ENCODE results near the gene SRD5A2. TPM values are rescaled to one million over a fixed set of nuclear protein-coding genes. Genes with fewer than 3 reads are reported as not detected.
A peak's percentile ranks its signal among the peaks of the same experiment; 100 is the strongest.
"Not testable (repeated sequence)": the region's sequence is repeated elsewhere in the genome, so short reads cannot be mapped to it uniquely, and the experiment has no call there.

The SRD5A2 gene
- total RNA-seq, 1 donor from 2014 or later = not detected

DNA sequence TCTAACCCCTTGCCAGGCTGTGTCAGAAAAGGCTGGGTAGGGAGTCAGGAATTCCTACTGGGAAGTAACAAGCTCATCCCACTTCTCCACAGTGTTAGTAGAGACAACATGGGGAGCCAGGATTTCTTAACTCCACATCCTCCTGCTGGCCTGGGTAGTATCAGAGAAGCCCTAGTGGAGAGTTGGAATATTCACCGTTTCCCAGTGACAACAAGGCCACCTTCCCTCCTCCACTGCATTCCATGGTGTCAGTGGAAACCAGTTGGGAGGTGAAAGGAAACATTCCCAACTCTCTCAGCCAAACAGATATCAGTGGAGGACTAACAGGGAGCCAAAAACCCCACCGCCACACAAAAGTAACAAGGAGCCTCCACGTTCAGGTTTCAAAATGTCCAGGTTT is 41.2 kb downstream of the SRD5A2 start:
- intact Hi-C loops (cut with DNase I) = no loop called here
- no peak for DNase-seq
- peak; percentile 58 for ATAC-seq (ENCODE audit: poor library complexity)

DNA sequence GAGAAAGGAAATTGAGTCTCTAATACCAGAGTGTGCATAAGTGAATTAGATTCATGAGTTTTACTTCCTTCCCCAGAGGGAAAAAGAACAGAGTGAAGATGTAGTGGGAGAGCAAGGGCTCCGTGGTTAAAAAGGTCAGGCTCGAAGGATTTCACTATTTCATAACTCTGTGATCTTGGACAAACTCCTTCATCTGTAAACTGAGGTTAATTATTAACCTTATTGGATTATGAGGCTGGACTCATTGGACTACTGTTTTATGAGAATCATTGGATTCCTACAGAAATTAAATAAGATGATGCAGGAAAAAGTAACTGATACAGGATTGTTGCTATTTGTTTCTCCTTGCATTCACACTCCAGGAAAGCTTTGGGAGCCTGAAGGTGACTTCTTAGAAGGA is 45.0 kb downstream of the SRD5A2 start:
- intact Hi-C loops (cut with DNase I) = no loop called here
- DNase-seq (no peak), ATAC-seq (ENCODE audit: poor library complexity) (no peak)

DNA sequence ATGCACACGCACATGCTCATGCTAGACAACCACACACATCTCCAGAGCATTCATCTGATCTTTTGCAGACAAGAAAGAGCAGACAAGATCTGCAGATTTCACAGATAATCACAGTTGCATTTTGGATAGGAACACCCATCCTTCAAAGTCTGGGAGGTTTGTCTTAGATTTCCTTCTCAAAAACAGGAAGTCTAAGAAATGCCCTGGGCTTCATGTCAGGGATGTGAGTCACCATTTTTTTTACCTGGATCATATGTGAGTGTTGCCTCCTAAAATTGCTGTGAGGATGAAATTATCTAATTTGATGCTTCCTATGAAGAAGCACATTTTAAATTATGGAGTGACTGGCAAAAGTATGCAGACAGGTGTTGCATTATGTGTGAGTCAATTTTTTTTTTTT is 46.1 kb downstream of the SRD5A2 start:
- ATAC-seq (ENCODE audit: poor library complexity) = no peak
- no peak for DNase-seq
- intact Hi-C loops (cut with DNase I) = no loop called here

DNA sequence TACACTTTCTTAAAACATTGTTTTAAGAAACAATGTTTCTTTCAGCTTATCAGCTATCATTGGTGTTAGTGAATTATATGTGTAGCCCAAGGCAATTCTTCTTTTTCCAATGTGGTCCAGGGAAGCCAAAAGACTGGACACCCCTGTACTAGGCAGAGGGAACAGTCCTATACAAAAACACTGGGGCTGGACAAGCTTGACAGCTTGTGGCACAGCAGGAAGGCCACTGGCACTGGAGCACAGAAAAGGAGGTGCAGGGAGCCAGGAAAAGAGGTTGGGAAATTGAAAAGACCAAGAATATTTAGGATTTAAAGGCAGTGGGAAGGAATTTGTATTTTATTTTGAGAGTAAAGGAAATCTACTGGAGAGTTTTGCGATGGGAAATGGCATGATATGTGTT is 47.7 kb downstream of the SRD5A2 start:
- intact Hi-C loops (cut with DNase I) = no loop called here

DNA sequence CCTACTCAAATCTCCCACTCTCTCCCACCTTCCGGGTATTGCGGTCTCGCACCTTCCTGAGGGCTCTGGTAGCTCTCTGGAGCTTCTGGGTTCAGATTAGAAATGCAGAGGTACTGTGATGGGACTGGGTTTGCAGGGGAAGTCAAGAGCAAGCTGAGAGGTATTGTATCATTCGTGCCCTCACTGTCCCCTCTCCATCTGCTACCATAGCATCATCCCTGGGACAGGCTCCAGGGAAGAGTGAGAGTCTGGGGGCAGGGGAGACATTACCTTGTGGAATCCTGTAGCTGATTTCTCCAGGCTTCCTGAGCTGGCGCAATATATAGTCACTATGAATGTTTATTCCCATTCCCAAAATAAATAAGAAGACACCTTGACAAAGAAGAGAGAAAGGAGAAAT is 49.6 kb downstream of the SRD5A2 start:
- DNase-seq = no peak

More for the DNA sequence above, 47.7 kb downstream of the SRD5A2 start:
- DNase-seq = no peak
- ATAC-seq (ENCODE audit: poor library complexity) = no peak

DNA sequence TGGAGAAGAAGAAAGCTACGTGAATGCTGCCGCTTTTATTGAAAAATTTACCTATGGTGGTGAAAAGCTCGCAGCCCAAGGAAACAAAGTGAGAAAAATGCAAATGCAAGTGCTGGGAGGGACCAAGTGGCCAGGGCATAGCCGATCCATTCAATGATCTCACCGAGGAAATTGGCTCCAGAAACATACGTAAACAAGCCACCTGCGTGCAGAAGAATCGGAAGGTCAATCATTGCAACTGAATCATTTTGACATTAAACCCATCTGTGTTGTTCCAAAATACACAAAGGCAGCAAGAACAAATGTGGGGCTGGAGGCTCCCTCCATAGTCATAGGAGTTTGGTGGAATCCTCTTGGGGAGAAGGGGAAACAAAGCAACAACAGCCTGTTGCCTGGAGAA is 51.5 kb downstream of the SRD5A2 start:
- intact Hi-C loops (cut with DNase I) = no loop called here
- DNase-seq (no peak), ATAC-seq (ENCODE audit: poor library complexity) (no peak)

More for the DNA sequence above, 49.6 kb downstream of the SRD5A2 start:
- intact Hi-C loops (cut with DNase I) = no loop called here
- no peak for ATAC-seq (ENCODE audit: poor library complexity)

DNA sequence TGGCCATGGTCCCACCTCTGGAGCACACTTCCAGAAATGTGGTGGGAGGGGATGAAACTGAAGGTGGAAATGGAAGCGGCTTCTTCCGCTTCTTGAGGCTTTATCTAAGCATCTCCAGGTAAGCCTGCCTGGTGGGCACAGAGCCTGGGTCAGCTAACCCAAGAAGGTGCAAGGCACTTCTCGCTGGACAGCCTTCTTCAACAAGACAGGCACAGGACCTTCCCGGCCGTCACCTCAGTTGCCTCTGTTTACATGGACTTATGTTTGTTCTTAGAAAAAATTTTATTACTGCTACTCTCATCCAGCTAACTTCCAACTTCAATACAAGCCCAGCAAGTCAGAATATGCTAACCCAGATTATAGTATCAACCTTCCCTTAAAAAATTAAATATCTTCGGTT is 51.9 kb downstream of the SRD5A2 start:
- DNase-seq = no peak
- ATAC-seq (ENCODE audit: poor library complexity) = no peak
- intact Hi-C loops (cut with DNase I) = no loop called here

DNA sequence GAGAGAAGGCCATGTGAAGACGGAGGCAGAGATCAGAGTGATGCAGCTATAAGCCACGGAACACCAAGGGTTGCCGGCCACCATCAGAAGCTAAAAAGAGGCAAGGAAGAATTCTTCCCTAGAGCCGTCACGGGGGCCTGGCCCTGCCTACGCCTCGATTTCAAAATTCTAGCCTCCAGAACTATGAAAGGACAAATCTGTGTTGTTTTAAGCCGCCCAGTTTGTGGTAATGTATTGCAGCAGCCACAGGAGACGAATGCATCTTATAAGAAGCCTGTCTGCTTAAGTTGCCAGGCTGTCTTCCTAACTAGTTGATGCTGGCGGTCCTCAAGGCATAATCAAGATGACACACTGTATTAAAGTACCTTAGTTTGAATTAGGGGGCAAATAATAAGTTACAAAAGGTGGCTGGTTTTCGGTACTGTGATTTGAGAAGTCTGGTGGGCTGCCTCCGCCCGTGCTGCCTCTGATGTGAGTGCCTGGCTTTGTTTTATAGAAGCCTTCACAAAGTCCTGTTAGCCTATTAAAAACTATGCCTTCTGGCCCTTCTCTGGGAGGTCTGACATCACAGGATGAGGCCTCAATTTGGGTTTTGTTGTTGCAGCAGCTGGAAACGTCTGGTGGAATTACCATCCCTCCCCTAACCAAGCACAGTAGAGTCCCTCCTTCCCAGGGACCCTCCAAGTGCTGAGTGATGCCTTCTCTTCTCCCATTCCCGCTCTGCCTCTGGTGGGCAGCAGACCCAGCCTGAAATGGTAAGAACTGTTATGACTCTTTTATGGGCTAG is 53.6 kb downstream of the SRD5A2 start:
- intact Hi-C loops (cut with DNase I) = no loop called here
- no peak for DNase-seq
- no peak for ATAC-seq (ENCODE audit: poor library complexity)

DNA sequence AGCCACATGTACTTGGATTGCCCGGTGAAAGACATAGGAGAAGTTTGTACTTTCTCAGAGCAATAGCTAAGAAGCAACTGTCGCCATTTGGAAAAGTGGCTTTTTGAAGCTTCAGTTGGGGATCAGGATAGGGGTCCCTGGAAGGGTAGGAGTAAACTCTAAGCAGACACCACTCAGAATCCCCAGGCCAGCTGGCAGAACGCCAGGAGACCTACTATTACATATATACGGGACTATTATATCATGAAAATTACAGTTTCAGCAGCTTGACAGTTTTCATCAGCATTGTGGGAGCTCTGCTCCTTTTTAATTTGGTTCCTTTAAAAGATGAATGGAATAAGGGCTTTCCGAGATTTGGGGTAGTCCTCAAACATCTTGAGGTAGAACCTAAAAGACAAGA is 54.9 kb downstream of the SRD5A2 start:
- no peak for DNase-seq
- intact Hi-C loops (cut with DNase I) = no loop called here
- ATAC-seq (ENCODE audit: poor library complexity) = no peak

DNA sequence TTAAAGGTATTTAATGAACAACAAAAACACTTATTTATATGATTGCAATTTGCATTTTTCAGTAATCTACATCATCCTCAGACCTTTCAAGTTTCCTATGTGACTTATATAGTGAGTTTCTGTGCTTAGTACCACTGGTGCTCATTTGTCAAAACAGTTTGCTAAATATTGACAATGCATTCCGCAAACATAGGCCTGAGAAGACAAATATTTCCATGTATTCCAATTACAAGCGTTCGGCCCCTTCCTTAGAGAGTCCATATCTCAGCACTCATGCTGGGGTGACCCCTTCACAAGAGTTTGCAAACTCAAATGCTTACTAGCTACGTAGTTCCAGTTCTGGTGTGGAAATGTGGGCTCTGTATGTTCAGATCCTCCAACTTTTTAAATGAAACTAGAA is 56.1 kb downstream of the SRD5A2 start:
- no peak for ATAC-seq (ENCODE audit: poor library complexity)
- intact Hi-C loops (cut with DNase I) = no loop called here

DNA sequence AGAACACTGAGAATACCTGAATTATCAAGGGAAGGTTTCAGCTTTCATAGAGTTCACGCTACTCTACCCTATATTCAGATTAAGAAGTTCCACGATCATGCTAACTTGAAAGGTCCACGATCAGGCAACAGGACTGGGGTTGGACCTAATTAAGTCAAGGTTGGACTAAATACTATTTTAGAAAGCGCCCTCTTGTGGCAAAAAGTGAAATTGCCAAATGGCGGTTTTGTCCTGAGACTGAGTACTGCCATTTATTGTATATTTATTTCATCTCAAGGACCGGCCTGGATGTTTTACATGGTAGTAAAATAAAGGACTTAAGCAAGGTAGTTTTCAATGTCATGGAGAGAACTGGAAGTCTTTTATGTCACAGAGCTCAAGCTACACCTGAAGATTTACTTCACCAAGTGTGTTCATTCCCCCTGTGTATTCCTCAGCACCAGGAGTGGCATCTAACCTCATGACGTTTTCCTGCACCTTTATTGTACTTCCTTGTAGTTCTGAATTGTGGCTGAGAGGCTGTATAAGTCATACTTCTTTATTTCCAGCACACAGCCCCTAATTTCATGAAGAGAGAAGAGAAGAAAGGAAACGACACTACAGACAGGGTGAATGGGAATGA is 56.8 kb downstream of the SRD5A2 start:
- ATAC-seq (ENCODE audit: poor library complexity) = peak; percentile 51
- intact Hi-C loops (cut with DNase I) = no loop called here
- DNase-seq = no peak

More for the DNA sequence above, 56.1 kb downstream of the SRD5A2 start:
- DNase-seq = no peak

DNA sequence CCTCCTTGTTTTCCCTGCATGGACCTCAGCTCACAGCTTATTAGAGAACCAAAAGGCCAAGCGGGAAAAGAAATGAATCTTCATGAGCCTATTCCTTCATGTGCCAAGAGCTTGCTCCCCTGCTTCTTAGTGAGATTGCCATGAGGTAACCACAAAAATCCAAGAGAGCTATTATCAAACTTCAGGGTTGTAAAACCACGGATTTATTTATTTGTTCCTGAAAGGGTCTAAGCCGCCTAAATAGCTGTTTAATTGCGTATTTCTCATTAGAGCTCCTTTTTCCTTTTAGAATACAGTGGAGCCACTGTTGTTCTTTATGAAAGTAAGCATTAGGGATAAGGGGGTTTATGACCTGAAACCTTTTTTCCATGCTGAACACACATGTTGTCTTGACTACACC is 58.0 kb downstream of the SRD5A2 start:
- no peak for ATAC-seq (ENCODE audit: poor library complexity)

DNA sequence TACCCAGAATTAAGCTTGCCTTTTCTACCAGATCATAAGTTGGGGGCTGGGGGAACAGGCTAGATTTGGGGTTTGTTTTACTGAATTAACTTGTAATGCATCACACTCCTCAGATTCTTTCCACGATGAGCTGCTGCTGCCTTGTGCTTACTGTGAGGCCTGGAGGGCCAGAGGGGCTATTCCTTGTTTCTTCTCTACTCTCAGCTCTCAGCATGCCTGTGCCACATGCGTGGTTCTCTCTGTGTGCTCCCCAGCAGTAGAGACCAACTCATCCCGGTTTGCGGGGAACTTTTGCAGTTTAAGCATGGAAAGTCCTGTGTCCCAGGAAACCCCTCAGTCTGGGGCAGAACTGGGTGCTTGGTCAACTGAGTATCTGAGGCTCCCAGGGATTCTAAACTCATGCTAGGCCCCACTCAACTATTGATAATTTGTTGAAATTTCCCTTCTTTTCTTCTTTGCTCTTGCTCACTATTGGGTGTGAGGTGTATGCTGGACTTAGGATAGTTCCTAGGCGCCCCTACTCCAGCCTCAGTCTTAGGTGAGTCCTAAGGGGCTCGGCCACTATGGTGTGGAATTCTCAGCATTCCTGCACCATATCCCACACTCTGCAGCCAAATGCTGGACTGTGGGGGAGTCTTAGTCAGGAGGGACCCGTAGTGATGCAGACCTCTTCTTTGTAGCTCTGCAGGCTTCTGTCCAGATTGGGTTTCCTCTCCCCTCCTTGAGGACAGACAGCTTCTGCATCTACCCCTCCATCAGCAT is 63.1 kb downstream of the SRD5A2 start:
- intact Hi-C loops (cut with DNase I) = no loop called here
- no peak for ATAC-seq (ENCODE audit: poor library complexity)

More for the DNA sequence above, 58.0 kb downstream of the SRD5A2 start:
- intact Hi-C loops (cut with DNase I) = no loop called here
- no peak for DNase-seq

DNA sequence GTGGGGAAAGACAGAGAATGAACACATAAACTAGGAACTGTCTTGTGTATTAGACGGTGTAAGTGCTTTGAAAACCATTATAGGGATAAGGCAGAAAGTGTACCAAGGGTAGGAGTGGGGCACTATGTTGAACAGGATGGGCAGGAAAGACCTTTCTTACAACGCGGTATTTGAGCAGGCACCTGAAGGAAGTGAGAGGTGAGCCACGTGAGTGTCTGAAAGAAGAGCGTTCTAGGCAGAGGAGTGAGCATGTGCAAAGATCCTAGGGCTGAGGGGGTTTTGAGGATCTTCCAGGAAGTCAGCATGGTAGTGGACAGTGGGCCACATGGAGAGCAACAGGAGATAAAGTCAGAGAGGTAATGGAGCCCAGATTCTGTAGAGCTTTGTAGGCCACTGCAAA is 65.2 kb downstream of the SRD5A2 start:
- intact Hi-C loops (cut with DNase I) = no loop called here
- no peak for DNase-seq
- ATAC-seq (ENCODE audit: poor library complexity) = no peak

More for the DNA sequence above, 63.1 kb downstream of the SRD5A2 start:
- DNase-seq = no peak

DNA sequence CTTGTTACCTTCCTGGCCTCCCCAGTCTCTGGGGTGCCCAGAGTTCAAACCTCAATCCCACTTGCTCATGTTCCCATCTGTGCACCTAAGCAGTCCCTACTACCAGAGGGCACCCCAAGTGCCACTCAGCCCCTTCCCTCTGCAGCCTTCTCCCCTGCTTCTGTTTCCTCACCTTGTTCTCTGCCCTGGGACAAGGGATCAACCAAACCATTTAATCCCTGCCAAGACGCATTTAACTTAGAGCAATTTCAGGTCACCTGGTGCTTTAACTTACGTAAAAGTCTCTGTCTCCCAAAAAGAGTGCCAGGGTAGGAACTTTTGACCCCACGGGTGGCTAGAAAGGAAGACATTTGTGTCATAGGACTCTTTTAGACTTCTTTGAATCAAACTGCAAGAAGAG is 67.2 kb downstream of the SRD5A2 start:
- DNase-seq = no peak

DNA sequence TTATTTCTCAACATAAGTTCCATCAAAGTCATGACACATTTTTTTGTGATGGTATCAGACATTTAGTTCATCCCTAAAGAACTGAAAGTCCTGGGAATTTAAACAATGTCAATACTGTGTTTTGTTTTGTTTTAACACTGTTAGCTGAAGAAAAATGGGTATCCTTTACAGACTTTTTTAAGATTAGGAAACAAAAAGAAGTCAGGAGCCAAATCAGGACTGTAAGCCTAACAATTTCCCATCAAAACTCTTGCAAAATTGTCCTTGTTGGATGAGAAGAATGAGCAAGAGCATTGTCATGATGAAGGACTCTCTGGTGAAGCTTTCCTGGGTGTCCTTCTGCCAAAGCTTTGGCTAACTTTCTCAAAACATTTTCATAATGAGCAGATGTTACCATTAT is 69.4 kb downstream of the SRD5A2 start:
- ATAC-seq (ENCODE audit: poor library complexity) (no peak), DNase-seq (no peak)
- intact Hi-C loops (cut with DNase I) = no loop called here

More for the DNA sequence above, 67.2 kb downstream of the SRD5A2 start:
- intact Hi-C loops (cut with DNase I) = no loop called here
- ATAC-seq (ENCODE audit: poor library complexity) = no peak

DNA sequence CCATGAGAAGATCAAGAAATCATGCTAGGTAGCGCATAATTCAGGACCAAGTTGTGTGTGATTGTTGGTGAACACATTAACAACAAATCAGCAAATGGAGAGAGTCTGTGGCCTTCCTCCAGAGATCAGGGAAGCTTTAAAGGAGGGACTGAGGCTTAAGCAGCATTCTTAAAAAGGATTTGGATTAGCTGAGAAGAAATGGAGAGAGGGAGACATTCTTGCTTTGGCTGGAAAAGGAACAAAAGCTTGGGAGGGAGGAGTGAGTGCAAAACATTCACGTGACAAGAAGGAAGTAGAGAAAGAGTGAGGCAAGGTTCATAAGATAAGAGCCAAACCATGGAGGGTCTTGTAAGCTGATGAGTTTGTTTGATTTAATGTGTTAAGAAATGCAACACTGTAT is 75.6 kb downstream of the SRD5A2 start:
- no peak for DNase-seq
- intact Hi-C loops (cut with DNase I) = no loop called here
- no peak for ATAC-seq (ENCODE audit: poor library complexity)

DNA sequence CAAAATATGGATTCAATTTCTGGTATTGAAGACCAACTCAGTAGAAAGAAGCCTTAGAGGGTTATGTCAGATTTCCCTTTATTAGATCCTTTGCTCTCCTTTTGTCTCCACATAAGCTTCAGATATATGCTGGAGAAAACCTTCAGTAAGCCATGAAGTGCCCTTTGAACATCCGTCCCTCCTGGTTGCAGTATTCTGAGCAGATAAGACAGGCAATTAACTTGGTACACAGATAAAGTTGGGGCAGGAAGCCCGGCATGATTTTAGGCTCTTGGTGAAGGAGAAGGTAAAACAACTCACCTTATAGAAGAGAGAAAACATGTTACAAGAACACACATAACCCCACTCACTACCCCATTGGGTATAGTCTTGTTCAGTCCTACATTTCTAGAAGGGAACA is 76.4 kb downstream of the SRD5A2 start:
- ATAC-seq (ENCODE audit: poor library complexity) = no peak
- intact Hi-C loops (cut with DNase I) = no loop called here

DNA sequence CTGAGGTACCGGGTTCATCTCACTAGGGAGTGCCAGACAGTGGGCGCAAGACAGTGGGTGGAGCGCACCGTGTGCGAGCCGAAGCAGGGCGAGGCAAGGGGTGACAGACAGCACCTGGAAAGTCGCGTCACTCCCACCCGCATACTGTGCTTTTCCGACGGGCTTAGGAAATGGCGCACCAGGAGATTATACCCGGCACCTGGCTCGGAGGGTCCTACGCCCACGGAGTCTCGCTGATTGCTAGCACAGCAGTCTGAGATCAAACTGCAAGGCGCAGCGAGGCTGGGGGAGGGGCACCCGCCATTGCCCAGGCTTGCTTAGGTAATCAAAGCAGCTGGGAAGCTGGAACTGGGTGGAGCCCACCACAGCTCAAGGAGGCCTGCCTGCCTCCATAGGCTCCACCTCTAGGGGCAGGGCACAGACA is 84.3 kb downstream of the SRD5A2 start:
- intact Hi-C loops (cut with DNase I); ATAC-seq (ENCODE audit: poor library complexity); DNase-seq: not testable (repeated sequence)

More for the DNA sequence above, 76.4 kb downstream of the SRD5A2 start:
- DNase-seq = no peak

DNA sequence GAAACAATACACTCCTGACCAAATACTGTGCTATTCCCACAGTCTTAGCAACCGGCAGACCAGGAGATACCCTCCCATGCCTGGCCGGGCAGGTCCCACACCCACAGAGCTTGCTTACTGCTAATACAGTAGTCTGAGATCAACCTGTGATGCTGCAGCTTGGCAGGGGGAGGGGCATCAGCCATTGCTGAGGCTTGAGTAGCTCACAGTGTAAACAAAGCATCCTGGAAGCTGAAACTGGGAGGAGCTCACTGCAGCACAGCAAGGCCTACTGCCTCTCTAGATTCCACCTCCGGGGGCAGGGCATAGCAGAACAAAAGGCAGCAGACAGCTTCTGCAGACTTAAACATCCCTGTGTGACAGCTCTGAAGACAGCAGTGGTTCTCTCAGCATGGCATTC is 91.4 kb downstream of the SRD5A2 start:
- DNase-seq; intact Hi-C loops (cut with DNase I); ATAC-seq (ENCODE audit: poor library complexity): not testable (repeated sequence)
